SK-N-SH treated with all-trans-retinoic acid at 6 μM for 48 hours (cell line): ENCODE data around the gene FANCD2.
"Not testable (repeated sequence)": the region's sequence is repeated elsewhere in the genome, so short reads cannot be mapped to it uniquely, and the experiment has no call there.

Experiments
- ATAC-seq: fragments of 200-7000 bp; cut with Tn5 transposase; 3 replicates; pipeline ENCODE4 v1.9.1; 2020; ENCODE audit warnings: mild to moderate bottlenecking, moderate library complexity
- ARNTL ChIP-seq: fragments of 450-650 bp; formaldehyde crosslinking; IDR thresholded peaks from 2 replicates; pipeline ENCODE4 v1.5.0; 2020; ENCODE audit warnings: low read depth, mild to moderate bottlenecking, moderate library complexity, borderline replicate concordance
- BACH2 ChIP-seq: fragments of 250-450 bp; sonication (Bioruptor Pico); IDR thresholded peaks from 2 replicates; pipeline ENCODE4 v1.9.0; 2021; ENCODE audit warnings: mild to moderate bottlenecking, borderline replicate concordance
- CSDC2 ChIP-seq: fragments of 250-450 bp; sonication (Bioruptor Pico); IDR thresholded peaks from 2 replicates; pipeline ENCODE4 v1.5.0; 2020; ENCODE audit warnings: mild to moderate bottlenecking, moderate library complexity
- ESRRG ChIP-seq: fragments of 250-450 bp; sonication (Bioruptor Pico); IDR thresholded peaks from 2 replicates; pipeline ENCODE4 v1.6.1; 2021; ENCODE audit warnings: mild to moderate bottlenecking
- GLIS3 ChIP-seq: fragments of 250-450 bp; sonication (Bioruptor Pico); IDR thresholded peaks from 2 replicates; pipeline ENCODE4 v1.5.0; 2020; ENCODE audit warnings: mild to moderate bottlenecking, moderate library complexity
- ISL1 ChIP-seq: fragments of 250-450 bp; sonication (Bioruptor Pico); IDR thresholded peaks from 2 replicates; pipeline ENCODE4 v2.1.2; 2022; ENCODE audit warnings: mild to moderate bottlenecking, moderate library complexity
- PPARA ChIP-seq: fragments of 250-450 bp; sonication (Bioruptor Pico); IDR thresholded peaks from 2 replicates; pipeline ENCODE4 v1.5.0; 2020; ENCODE audit warnings: mild to moderate bottlenecking, borderline replicate concordance
- RARB ChIP-seq: fragments of 250-450 bp; sonication (Bioruptor Pico); IDR thresholded peaks from 2 replicates; pipeline ENCODE4 v1.8.0; 2021; ENCODE audit warnings: mild to moderate bottlenecking, moderate library complexity
- SNAI2 ChIP-seq: fragments of 250-450 bp; sonication (Bioruptor Pico); IDR thresholded peaks from 2 replicates; pipeline ENCODE4 v1.5.0; 2020; ENCODE audit warnings: mild to moderate bottlenecking, moderate library complexity
- TOX ChIP-seq: fragments of 250-450 bp; sonication (Bioruptor Pico); IDR thresholded peaks from 2 replicates; pipeline ENCODE4 v1.8.0; 2021; ENCODE audit warnings: mild to moderate bottlenecking, moderate library complexity, borderline replicate concordance
- ZC3H10 ChIP-seq: fragments of 250-450 bp; sonication (Bioruptor Pico); IDR thresholded peaks from 2 replicates; pipeline ENCODE4 v1.5.1; 2021; ENCODE audit warnings: mild to moderate bottlenecking, moderate library complexity
- ZFP3 ChIP-seq: fragments of 250-450 bp; sonication (Bioruptor Pico); IDR thresholded peaks from 2 replicates; pipeline ENCODE4 v1.5.0; 2020; ENCODE audit warnings: mild to moderate bottlenecking, moderate library complexity
- ZFP30 ChIP-seq: fragments of 450-650 bp; formaldehyde crosslinking; IDR thresholded peaks from 2 replicates; pipeline ENCODE4 v1.5.0; 2022; ENCODE audit warnings: mild to moderate bottlenecking, moderate library complexity
- ZNF565 ChIP-seq: fragments of 450-650 bp; formaldehyde crosslinking; conservative IDR thresholded peaks from 2 replicates; pipeline ENCODE4 v1.5.0; 2020; ENCODE audit warnings: low read depth, mild to moderate bottlenecking, moderate library complexity
- ZNF70 ChIP-seq: fragments of 450-650 bp; formaldehyde crosslinking; IDR thresholded peaks from 2 replicates; pipeline ENCODE4 v1.5.0; 2020; ENCODE audit warnings: mild to moderate bottlenecking, moderate library complexity
- ZNF8 ChIP-seq: fragments of 450-650 bp; formaldehyde crosslinking; IDR thresholded peaks from 2 replicates; pipeline ENCODE4 v1.5.0; 2020; ENCODE audit warnings: mild to moderate bottlenecking, moderate library complexity
- TF ChIP-seq, protein P1 (sequence below): fragments of 250-450 bp; sonication (Bioruptor Pico); IDR thresholded peaks from 2 replicates; pipeline ENCODE4 v1.5.1; 2021; ENCODE audit warnings: mild to moderate bottlenecking, moderate library complexity
- TF ChIP-seq, protein P2 (sequence below): fragments of 250-450 bp; sonication (Bioruptor Pico); IDR thresholded peaks from 2 replicates; pipeline ENCODE4 v1.8.0; 2021; ENCODE audit warnings: low read depth, mild to moderate bottlenecking, moderate library complexity, borderline replicate concordance
- TF ChIP-seq, protein P3 (sequence below): fragments of 250-450 bp; sonication (Bioruptor Pico); IDR thresholded peaks from 2 replicates; pipeline ENCODE4 v1.5.1; 2020; ENCODE audit warnings: low read depth, mild to moderate bottlenecking, moderate library complexity
- TF ChIP-seq, protein P4 (sequence below): fragments of 250-450 bp; sonication (Bioruptor Pico); IDR thresholded peaks from 2 replicates; pipeline ENCODE4 v1.5.0; 2020; ENCODE audit warnings: mild to moderate bottlenecking, moderate library complexity

FANCD2 gene

DNA sequence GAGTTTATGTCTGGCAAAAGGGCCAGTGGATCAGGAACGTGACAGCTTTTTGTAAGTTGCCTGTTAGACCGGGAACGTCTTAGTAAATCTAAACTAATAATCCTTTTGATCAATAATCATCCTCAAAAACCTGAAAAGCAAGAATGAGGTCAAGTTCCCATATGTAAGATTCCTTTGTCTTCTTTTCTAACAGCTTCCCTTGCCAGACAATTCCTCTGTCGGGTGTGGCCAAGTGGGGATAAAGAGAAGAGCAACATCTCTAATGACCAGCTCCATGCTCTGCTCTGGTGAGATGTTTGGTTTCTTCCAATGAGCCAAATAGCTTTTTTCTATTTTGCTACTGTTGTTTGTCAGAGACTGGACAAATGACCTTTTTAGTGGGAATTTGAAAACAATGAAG, 62.0 kb downstream of the FANCD2 start (continued):
- TF ChIP-seq, protein P1, sequence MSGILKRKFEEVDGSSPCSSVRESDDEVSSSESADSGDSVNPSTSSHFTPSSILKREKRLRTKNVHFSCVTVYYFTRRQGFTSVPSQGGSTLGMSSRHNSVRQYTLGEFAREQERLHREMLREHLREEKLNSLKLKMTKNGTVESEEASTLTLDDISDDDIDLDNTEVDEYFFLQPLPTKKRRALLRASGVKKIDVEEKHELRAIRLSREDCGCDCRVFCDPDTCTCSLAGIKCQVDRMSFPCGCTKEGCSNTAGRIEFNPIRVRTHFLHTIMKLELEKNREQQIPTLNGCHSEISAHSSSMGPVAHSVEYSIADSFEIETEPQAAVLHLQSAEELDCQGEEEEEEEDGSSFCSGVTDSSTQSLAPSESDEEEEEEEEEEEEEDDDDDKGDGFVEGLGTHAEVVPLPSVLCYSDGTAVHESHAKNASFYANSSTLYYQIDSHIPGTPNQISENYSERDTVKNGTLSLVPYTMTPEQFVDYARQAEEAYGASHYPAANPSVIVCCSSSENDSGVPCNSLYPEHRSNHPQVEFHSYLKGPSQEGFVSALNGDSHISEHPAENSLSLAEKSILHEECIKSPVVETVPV, result no peak
- TF ChIP-seq ARNTL (CRISPR knock-in tag) (no peak), GLIS3 (CRISPR knock-in tag) (no peak), ZC3H10 (no peak)

DNA sequence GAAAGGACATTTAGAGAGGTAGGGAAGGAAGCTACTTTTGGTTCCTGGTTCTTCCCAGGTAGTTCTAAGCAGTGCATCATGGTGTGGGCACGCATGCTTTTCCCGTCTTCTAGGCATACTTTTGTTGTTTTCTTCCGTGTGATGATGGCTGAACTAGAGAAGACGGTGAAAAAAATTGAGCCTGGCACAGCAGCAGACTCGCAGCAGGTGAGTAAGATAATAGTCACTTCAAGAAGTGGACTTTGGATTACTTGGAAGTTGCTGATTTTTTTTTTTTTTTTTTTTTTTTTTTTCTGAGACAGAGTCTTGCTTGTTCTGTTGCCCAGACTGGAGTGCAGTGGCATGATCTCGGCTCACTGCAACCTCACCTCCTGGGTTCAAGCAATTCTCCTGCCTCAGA, 63.9 kb downstream of the FANCD2 start:
- ATAC-seq, result no peak
- TF ChIP-seq PPARA (CRISPR knock-in tag) (no peak), TOX (CRISPR knock-in tag) (no peak), ZNF565 (no peak), ISL1 (CRISPR knock-in tag) (no peak), BACH2 (CRISPR knock-in tag) (no peak), ZNF8 (CRISPR knock-in tag) (no peak), ZFP3 (no peak), ZFP30 (CRISPR knock-in tag) (no peak), CSDC2 (CRISPR knock-in tag) (no peak), ARNTL (CRISPR knock-in tag) (no peak), GLIS3 (CRISPR knock-in tag) (no peak)
- TF ChIP-seq, protein P2, sequence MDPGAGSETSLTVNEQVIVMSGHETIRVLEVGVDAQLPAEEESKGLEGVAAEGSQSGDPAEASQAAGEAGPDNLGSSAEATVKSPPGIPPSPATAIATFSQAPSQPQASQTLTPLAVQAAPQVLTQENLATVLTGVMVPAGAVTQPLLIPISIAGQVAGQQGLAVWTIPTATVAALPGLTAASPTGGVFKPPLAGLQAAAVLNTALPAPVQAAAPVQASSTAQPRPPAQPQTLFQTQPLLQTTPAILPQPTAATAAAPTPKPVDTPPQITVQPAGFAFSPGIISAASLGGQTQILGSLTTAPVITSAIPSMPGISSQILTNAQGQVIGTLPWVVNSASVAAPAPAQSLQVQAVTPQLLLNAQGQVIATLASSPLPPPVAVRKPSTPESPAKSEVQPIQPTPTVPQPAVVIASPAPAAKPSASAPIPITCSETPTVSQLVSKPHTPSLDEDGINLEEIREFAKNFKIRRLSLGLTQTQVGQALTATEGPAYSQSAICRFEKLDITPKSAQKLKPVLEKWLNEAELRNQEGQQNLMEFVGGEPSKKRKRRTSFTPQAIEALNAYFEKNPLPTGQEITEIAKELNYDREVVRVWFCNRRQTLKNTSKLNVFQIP (CRISPR knock-in tag), result no peak
- TF ChIP-seq, protein P3, sequence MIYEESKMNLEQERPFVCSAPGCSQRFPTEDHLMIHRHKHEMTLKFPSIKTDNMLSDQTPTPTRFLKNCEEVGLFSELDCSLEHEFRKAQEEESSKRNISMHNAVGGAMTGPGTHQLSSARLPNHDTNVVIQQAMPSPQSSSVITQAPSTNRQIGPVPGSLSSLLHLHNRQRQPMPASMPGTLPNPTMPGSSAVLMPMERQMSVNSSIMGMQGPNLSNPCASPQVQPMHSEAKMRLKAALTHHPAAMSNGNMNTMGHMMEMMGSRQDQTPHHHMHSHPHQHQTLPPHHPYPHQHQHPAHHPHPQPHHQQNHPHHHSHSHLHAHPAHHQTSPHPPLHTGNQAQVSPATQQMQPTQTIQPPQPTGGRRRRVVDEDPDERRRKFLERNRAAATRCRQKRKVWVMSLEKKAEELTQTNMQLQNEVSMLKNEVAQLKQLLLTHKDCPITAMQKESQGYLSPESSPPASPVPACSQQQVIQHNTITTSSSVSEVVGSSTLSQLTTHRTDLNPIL (CRISPR knock-in tag), result no peak
- TF ChIP-seq, protein P4, sequence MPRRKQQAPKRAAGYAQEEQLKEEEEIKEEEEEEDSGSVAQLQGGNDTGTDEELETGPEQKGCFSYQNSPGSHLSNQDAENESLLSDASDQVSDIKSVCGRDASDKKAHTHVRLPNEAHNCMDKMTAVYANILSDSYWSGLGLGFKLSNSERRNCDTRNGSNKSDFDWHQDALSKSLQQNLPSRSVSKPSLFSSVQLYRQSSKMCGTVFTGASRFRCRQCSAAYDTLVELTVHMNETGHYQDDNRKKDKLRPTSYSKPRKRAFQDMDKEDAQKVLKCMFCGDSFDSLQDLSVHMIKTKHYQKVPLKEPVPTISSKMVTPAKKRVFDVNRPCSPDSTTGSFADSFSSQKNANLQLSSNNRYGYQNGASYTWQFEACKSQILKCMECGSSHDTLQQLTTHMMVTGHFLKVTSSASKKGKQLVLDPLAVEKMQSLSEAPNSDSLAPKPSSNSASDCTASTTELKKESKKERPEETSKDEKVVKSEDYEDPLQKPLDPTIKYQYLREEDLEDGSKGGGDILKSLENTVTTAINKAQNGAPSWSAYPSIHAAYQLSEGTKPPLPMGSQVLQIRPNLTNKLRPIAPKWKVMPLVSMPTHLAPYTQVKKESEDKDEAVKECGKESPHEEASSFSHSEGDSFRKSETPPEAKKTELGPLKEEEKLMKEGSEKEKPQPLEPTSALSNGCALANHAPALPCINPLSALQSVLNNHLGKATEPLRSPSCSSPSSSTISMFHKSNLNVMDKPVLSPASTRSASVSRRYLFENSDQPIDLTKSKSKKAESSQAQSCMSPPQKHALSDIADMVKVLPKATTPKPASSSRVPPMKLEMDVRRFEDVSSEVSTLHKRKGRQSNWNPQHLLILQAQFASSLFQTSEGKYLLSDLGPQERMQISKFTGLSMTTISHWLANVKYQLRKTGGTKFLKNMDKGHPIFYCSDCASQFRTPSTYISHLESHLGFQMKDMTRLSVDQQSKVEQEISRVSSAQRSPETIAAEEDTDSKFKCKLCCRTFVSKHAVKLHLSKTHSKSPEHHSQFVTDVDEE (CRISPR knock-in tag), result no peak

DNA sequence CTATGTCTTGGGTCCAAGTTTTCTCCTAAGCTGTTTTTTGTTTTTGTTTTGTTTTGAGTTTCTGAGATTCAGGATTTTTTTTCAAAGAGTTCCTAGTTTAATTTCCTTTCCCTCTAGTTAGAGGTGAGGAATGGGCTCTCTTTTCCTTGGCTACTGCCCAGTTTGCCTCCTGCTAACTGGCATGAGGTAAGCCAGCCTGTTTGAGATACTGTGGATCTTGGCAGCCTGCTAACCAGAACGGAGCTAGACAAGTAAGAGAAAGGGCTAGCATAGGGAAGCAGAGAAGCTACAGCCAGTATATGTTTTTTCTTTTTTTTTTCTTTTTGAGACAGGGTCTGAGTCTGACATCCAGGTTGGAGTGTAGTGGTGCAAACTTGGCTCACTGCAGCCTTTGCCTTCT, 64.5 kb downstream of the FANCD2 start:
- not testable (repeated sequence) for ATAC-seq

DNA sequence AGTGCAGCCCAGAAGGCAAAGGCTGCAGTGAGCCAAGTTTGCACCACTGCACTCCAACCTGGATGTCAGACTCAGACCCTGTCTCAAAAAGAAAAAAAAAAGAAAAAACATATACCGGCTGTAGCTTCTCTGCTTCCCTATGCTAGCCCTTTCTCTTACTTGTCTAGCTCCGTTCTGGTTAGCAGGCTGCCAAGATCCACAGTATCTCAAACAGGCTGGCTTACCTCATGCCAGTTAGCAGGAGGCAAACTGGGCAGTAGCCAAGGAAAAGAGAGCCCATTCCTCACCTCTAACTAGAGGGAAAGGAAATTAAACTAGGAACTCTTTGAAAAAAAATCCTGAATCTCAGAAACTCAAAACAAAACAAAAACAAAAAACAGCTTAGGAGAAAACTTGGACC, 65.2 kb downstream of the FANCD2 start:
- not testable (repeated sequence) for ATAC-seq

DNA sequence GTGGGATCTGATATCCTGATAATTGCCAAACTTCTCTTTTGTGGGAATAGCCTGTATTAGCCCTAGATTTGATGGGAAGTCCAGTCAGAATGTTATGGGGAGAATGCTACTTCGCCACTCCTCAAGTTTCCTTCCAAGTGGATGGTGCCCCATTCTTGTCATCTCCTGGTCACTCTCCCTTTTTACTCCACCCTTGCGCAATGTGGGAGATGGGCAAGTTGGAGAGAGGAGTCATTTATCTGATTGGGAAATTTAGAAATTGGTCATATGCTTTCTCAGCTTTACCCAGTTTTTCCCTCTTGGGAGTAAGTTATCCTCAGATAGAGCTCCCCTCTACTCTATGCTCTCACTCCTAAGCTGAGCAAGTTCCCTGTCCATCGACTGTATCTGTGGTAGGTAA, 67.4 kb downstream of the FANCD2 start:
- ATAC-seq, result no peak

DNA sequence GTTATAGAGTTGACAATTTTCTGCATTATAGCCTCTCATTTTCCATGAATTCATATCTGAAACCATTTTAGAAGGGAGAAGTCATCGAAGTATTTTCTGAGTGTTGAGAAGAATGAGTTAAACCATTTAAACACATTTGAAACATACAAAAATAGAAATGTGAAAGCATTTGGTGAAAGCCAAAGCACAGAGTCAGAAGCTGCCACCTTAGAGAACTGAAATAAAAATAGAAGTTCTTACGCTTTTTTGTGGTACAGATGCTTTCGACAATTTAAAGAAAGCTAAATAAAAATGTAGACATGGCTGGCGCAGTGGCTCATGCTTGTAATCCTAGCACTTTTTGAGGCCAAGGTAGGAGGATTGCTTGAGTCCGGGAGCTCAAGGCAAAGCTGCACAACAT, 72.8 kb downstream of the FANCD2 start:
- no peak for ATAC-seq
- TF ChIP-seq GLIS3 (CRISPR knock-in tag) (no peak), ISL1 (CRISPR knock-in tag) (no peak), RARB (CRISPR knock-in tag) (no peak), TOX (CRISPR knock-in tag) (no peak), ZNF70 (CRISPR knock-in tag) (no peak)
- TF ChIP-seq, protein P2 (CRISPR knock-in tag), result no peak
- TF ChIP-seq, protein P4 (CRISPR knock-in tag), result no peak
- TF ChIP-seq, protein P3 (CRISPR knock-in tag), result no peak

More for the DNA sequence above, 67.4 kb downstream of the FANCD2 start:
- TF ChIP-seq ESRRG (CRISPR knock-in tag), result no peak
- no peak for TF ChIP-seq GLIS3 (CRISPR knock-in tag)
- no peak for TF ChIP-seq ISL1 (CRISPR knock-in tag)
- TF ChIP-seq ZNF565, result no peak
- no peak for TF ChIP-seq PPARA (CRISPR knock-in tag)
- no peak for TF ChIP-seq BACH2 (CRISPR knock-in tag)
- TF ChIP-seq SNAI2, result no peak
- TF ChIP-seq CSDC2 (CRISPR knock-in tag), result no peak
